HG03025 (cell line): ENCODE measurements around the gene DSTYK.
"Not testable (repeated sequence)": the region's sequence is repeated elsewhere in the genome, so short reads cannot be mapped to it uniquely, and the experiment has no call there.

Experiments used
- ATAC-seq: cut with Tn5 transposase; IDR thresholded peaks from one replicate; pipeline ENCODE4 v1.9.1; 2021; ENCODE audit warnings: mild to moderate bottlenecking, moderate library complexity; ENCODE audit not compliant: unreplicated experiment, low FRiP score

The DSTYK gene

GRCh38 chr1:205243350-205244191, 32.1 kb upstream of the DSTYK start:
- no peak for ATAC-seq

GRCh38 chr1:205241366-205242030, 30.0 kb upstream of the DSTYK start:
- no peak for ATAC-seq

GRCh38 chr1:205240569-205240968, 29.1 kb upstream of the DSTYK start:
- ATAC-seq, result no peak

- ATAC-seq, result no peak
Measured at GRCh38 chr1:205240118-205240517, 28.6 kb upstream of the DSTYK start.

- no peak for ATAC-seq
Measured at GRCh38 chr1:205239078-205239477, 27.6 kb upstream of the DSTYK start.

- no peak for ATAC-seq
Measured at GRCh38 chr1:205237526-205238484, 26.3 kb upstream of the DSTYK start.

GRCh38 chr1:205236951-205237475, 25.5 kb upstream of the DSTYK start:
- ATAC-seq, result no peak

GRCh38 chr1:205236526-205236925, 25.0 kb upstream of the DSTYK start:
- no peak for ATAC-seq

- no peak for ATAC-seq
Measured at GRCh38 chr1:205235951-205236350, 24.4 kb upstream of the DSTYK start.

- ATAC-seq, result not testable (repeated sequence)
Measured at GRCh38 chr1:205233986-205234385, 22.5 kb upstream of the DSTYK start.

GRCh38 chr1:205232945-205233397, 21.5 kb upstream of the DSTYK start:
- no peak for ATAC-seq

- ATAC-seq, result no peak
Measured at GRCh38 chr1:205232127-205232820, 20.8 kb upstream of the DSTYK start.

GRCh38 chr1:205230982-205231381, 19.5 kb upstream of the DSTYK start:
- ATAC-seq, result no peak

- ATAC-seq, result no peak
Measured at GRCh38 chr1:205229916-205230700, 18.6 kb upstream of the DSTYK start.

GRCh38 chr1:205229399-205229871, 17.9 kb upstream of the DSTYK start:
- no peak for ATAC-seq

- no peak for ATAC-seq
Measured at GRCh38 chr1:205228093-205228521, 16.6 kb upstream of the DSTYK start.

GRCh38 chr1:205227584-205228013, 16.1 kb upstream of the DSTYK start, which contains the start of gene TMCC2:
TMCC2 (plus strand) TSS chr1:205227946; CDS start chr1:205228565, 619 bp downstream.
- ATAC-seq, result peak; percentile 60

GRCh38 chr1:205226868-205227583, 15.5 kb upstream of the DSTYK start:
- no peak for ATAC-seq
